GM23338 (cell line): ENCODE measurements around the gene ANKS1B.

Experiments
- CREB1 ChIP-seq: fragments of 250-450 bp; sonication (Bioruptor Pico); IDR thresholded peaks from 2 replicates; pipeline ENCODE4 v1.5.0; 2020; ENCODE audit warnings: low read depth, mild to moderate bottlenecking, moderate library complexity
- EZH2 ChIP-seq: fragments of 200-600 bp; sonication (generic); IDR thresholded peaks from one replicate; pipeline ENCODE4 v1.8.0; 2017; ENCODE audit warnings: antibody characterized with exemption, mild to moderate bottlenecking, low read depth; ENCODE audit not compliant: unreplicated experiment
- EZH2phosphoT487 ChIP-seq: fragments of 200-600 bp; sonication (generic); IDR thresholded peaks from one replicate; pipeline ENCODE4 v1.8.1; 2018; ENCODE audit warnings: antibody characterized with exemption; ENCODE audit not compliant: unreplicated experiment
- JUNB ChIP-seq: IDR thresholded peaks from one replicate; pipeline ENCODE4 v1.6.1; 2016; ENCODE audit warnings: antibody characterized with exemption; ENCODE audit not compliant: unreplicated experiment
- POLR2AphosphoS5 ChIP-seq: IDR thresholded peaks from 2 replicates; pipeline ENCODE4 v1.6.1; 2016; ENCODE audit warnings: antibody characterized with exemption, low read depth
- ZNF114 ChIP-seq: fragments of 250-450 bp; sonication (Bioruptor Pico); IDR thresholded peaks from 2 replicates; pipeline ENCODE4 v1.5.0; 2020; ENCODE audit warnings: mild to moderate bottlenecking, moderate library complexity
- ZNF331 ChIP-seq: fragments of 250-450 bp; sonication (Bioruptor Pico); IDR thresholded peaks from 2 replicates; pipeline ENCODE4 v1.5.0; 2020; ENCODE audit warnings: low read depth, mild to moderate bottlenecking, moderate library complexity
- TF ChIP-seq, protein P1 (sequence below), 2 experiments: fragments of 200-600 bp in 1 of 2; sonication (generic) in 1 of 2; conservative IDR thresholded peaks; 2 replicates each; pipeline versions ENCODE4 v1.5.1 to v1.6.1; 2016 to 2017; ENCODE audit warnings: antibody characterized with exemption in 2 of 2, low read depth in 2 of 2, mild to moderate bottlenecking in 2 of 2, moderate library complexity in 1 of 2
- TF ChIP-seq, protein P2 (sequence below): IDR thresholded peaks from one replicate; pipeline ENCODE4 v1.6.1; 2018; ENCODE audit warnings: antibody characterized with exemption; ENCODE audit not compliant: unreplicated experiment
- TF ChIP-seq, protein P3 (sequence below): IDR thresholded peaks from 2 replicates; pipeline ENCODE4 v1.6.1; 2016; ENCODE audit warnings: antibody characterized with exemption

DNA sequence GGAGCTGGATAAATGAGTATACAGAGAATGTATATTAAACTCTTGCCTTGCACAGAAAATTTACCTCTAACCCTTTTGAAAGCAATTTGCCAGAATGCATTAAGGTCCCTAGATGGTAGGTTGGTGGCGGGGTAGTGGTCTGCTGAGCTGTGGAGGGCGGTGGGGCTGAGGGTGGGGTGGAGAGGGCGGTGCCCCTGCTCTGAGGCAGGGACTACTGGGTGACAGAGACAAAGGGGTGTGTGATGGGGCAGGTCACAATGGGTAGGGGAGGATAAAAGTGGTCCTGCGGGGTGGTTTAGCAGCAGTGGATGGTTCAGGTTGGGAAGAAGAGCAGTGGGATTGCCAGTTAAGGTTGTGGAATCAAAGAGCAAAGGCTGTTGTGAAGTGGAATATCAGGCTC lies 337.3 kb downstream of the ANKS1B start, which contains the start of gene GARIN6:
- TF ChIP-seq CREB1 (no peak), EZH2 (no peak), POLR2AphosphoS5 (no peak), EZH2phosphoT487 (no peak), ZNF114 (CRISPR knock-in tag) (no peak), ZNF331 (CRISPR knock-in tag) (no peak), JUNB (no peak)
- TF ChIP-seq, protein P1, sequence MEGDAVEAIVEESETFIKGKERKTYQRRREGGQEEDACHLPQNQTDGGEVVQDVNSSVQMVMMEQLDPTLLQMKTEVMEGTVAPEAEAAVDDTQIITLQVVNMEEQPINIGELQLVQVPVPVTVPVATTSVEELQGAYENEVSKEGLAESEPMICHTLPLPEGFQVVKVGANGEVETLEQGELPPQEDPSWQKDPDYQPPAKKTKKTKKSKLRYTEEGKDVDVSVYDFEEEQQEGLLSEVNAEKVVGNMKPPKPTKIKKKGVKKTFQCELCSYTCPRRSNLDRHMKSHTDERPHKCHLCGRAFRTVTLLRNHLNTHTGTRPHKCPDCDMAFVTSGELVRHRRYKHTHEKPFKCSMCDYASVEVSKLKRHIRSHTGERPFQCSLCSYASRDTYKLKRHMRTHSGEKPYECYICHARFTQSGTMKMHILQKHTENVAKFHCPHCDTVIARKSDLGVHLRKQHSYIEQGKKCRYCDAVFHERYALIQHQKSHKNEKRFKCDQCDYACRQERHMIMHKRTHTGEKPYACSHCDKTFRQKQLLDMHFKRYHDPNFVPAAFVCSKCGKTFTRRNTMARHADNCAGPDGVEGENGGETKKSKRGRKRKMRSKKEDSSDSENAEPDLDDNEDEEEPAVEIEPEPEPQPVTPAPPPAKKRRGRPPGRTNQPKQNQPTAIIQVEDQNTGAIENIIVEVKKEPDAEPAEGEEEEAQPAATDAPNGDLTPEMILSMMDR (conservative IDR thresholded peaks at IDR 0.05; ENCODE audit: low read depth in 2 of 2) = no peak
- TF ChIP-seq, protein P2, sequence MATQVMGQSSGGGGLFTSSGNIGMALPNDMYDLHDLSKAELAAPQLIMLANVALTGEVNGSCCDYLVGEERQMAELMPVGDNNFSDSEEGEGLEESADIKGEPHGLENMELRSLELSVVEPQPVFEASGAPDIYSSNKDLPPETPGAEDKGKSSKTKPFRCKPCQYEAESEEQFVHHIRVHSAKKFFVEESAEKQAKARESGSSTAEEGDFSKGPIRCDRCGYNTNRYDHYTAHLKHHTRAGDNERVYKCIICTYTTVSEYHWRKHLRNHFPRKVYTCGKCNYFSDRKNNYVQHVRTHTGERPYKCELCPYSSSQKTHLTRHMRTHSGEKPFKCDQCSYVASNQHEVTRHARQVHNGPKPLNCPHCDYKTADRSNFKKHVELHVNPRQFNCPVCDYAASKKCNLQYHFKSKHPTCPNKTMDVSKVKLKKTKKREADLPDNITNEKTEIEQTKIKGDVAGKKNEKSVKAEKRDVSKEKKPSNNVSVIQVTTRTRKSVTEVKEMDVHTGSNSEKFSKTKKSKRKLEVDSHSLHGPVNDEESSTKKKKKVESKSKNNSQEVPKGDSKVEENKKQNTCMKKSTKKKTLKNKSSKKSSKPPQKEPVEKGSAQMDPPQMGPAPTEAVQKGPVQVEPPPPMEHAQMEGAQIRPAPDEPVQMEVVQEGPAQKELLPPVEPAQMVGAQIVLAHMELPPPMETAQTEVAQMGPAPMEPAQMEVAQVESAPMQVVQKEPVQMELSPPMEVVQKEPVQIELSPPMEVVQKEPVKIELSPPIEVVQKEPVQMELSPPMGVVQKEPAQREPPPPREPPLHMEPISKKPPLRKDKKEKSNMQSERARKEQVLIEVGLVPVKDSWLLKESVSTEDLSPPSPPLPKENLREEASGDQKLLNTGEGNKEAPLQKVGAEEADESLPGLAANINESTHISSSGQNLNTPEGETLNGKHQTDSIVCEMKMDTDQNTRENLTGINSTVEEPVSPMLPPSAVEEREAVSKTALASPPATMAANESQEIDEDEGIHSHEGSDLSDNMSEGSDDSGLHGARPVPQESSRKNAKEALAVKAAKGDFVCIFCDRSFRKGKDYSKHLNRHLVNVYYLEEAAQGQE = no peak
- TF ChIP-seq, protein P3, sequence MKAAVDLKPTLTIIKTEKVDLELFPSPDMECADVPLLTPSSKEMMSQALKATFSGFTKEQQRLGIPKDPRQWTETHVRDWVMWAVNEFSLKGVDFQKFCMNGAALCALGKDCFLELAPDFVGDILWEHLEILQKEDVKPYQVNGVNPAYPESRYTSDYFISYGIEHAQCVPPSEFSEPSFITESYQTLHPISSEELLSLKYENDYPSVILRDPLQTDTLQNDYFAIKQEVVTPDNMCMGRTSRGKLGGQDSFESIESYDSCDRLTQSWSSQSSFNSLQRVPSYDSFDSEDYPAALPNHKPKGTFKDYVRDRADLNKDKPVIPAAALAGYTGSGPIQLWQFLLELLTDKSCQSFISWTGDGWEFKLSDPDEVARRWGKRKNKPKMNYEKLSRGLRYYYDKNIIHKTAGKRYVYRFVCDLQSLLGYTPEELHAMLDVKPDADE = no peak
